Measurements from ENCODE around the gene PLA2G12B.

GRCh38 chr10:72956001-72956400 lies 1.4 kb upstream of the PLA2G12B start:
- TF ChIP-seq CTCF (IDR thresholded peaks at IDR 0.05) (no peak), POLR2A (IDR thresholded peaks at IDR 0.05) (no peak)

Measured in Peyer's patch (tissue), 4 donors.